ENCODE measurements around the gene KCNN3. TPM values are rescaled to one million over a fixed set of nuclear protein-coding genes. Genes with fewer than 3 reads are reported as not detected.

KCNN3 gene
- total RNA-seq, 1 donor from 2014 or later, result 0.20 TPM

DNA sequence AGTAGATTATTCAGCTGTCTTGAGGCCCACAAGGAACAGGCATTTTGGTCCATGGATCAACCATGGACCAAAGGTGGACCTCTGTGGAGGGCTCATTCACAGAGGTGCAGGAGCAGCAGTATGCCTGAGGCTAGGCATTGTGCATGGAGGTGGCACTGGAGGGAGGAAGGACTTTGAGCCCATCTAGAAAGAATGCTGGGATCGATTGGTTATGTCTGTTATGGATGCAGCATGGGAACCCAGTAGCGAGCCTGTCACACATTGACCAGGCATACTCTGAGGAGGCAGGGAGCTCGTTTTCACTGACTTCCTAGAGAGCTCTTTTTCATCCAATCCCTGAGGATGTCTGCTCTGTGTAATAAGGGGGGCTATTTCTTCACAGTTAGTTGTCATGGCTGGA lies 75.5 kb downstream of the KCNN3 start:
- DNase-seq (ENCODE audit: low read depth, low spot score), result no peak

DNA sequence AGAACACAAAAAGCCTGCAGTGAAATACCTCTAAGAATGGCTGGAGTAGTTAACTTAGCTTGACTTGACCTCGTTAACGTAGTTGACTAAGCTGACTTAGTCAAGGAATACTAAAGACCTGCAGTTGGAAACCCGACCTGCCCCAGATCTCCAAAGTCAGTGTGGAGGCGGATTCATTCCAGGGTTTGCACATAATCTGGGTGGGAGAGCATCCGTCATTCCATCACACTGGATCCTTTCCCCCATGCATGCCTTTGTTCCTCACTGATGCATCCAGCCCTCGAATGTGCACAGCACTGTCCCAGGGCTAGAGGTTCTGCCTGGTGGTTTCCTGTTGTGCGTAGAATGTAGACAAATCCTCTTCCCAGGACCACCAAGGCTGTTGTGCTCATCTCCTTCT lies 76.4 kb downstream of the KCNN3 start:
- no peak for DNase-seq (ENCODE audit: low read depth, low spot score)

DNA sequence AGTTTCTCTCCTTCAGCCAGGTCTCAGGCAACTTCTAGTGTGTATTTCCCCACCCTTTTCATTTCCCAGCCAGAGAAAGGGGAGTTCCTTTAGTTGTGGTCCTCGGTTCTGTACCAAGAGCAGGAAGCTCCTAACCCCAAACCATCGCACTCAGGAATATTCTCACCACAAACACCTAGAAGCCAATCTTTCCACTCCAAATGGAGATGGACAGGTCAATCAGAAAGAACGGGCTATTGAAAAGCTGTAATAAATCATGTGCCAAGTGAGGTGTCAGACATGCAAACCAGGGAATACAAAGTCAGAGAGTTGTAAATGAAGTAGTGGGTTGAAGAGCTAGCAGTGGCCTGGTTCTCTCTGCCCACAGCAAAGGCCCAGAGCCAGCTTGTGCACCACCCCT lies 77.2 kb downstream of the KCNN3 start:
- DNase-seq (ENCODE audit: low read depth, low spot score), result no peak

DNA sequence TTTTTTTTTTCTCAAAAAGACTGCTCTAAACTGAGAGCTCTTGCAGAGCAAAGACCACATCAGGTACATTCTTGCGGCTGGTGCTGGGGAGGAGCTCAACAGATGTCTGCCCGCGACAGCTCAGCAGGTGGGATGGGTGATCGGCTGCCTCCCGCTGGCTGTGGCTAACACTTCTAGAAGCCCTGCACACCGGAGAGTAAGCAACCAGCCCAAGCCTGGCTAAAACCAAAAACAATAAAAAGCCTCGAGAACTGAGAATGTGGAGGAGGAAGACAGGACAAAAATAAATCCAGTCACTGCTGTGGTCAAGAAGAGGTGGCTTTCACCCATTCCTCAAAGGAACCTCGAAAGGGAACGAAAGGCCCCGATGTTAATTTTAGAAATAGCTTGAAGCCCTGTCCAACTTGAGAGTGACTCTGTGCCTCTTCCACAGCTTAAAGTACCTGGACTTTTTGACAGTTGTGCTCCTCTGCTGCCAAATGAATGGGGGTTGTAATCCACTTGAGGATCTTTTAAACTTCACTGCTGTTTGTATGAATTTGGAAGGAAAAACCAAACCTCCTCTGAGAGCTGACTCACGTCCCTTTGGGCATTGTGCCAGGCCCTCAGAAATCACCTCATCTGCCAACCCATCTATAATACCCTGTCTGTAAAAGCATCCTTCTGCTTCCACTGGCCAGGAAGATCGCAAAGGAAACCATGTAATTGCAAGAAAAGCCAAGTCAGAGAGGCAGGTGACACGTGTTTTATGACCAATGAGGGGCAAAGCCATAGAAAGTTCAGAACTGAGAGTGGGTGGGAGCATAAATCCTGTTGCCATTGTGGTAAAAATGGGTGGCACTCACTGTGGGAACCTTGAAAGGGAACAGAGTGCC lies 78.6 kb downstream of the KCNN3 start:
- DNase-seq (ENCODE audit: low read depth, low spot score), result peak; percentile 32

DNA sequence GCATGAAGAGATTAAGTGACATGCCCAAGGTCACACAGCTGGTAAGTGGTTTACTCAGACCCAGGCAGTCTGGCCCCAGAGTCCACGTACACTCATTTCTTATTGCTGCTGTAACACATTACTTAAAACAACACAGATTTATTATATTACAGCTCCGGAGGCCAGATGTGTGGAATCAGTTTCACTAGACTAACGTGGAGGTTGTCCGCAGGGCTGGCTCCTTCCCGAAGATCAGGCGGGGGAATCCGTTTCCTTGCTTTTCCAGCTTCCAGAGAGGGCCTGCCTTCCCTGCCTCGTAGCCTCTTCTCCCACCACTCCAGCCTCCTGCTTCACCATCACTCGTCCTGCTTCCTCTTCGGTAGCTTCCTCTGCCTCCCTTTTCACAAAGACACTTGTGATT lies 81.2 kb downstream of the KCNN3 start:
- no peak for DNase-seq (ENCODE audit: low read depth, low spot score)

DNA sequence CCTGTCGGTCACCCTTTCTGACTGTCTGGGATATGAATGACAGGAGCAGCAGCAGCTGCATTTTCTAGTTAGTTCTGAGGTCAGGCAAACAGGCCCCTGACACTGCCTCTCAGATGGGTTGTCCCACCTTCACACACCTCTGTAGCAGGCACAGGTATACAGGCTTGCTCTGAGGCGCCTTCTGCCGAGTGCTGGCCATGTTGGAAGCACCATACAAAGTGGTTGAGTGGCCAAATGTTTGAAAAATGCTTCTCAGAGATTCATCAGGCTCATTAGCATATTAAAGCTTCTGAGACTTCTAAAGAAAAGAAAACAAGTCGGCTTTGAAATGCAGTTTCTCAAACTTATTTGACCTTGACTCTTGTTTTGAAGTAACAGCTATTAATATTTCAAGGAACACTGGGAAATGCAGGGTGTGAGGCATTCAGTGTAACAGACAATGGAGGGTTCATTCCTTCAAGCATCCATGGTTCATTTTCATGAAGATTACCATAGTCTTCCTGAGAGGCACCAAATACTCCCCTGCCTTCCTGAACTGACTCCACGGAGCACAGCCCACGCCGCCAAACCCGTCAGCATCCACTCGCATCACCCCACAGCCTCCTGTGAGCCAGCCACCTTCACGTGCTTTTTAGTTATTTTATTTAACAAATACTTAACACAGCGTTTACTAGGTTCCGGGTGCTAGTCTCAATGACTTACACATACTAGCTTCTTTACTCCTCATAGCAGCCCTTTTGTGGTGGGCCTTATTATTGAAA lies 81.8 kb downstream of the KCNN3 start:
- DNase-seq (ENCODE audit: low read depth, low spot score), result no peak

DNA sequence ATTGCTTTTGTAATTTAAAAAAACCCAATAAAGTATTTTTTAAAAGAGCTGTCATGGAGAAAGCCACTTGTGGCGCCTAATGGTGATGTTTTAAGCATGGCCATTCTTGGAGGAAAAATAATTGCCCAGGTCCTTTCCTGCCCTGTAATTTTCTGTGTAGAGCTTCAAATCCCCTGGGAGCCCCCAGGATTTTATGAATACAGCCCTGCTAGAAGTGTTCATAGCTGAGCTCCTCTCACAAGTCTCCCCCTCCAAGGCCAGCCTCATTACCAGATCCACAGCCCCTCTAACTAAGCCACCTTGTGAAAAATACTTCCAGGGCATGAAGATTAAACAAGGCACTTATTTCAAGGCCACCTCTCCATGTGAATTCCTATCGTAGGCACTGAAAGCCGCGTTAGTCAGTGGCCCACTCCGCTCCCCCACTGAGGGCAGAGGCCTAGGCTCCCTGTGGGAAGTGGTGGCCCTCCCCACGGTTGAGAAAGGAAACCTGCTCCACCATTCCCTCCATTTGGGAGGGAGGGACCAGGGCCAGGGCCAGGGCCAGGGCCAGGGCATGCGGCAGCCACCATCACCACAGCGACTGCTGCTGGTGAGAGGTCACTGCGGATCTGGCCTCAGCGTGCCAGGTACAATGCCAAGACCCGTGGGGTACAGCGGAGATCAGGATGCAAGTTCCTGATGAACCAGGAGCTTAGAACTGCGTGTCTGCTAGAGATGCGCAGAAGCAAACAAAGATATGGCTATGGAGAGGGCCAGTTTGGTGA lies 83.1 kb downstream of the KCNN3 start:
- DNase-seq (ENCODE audit: low read depth, low spot score), result no peak

DNA sequence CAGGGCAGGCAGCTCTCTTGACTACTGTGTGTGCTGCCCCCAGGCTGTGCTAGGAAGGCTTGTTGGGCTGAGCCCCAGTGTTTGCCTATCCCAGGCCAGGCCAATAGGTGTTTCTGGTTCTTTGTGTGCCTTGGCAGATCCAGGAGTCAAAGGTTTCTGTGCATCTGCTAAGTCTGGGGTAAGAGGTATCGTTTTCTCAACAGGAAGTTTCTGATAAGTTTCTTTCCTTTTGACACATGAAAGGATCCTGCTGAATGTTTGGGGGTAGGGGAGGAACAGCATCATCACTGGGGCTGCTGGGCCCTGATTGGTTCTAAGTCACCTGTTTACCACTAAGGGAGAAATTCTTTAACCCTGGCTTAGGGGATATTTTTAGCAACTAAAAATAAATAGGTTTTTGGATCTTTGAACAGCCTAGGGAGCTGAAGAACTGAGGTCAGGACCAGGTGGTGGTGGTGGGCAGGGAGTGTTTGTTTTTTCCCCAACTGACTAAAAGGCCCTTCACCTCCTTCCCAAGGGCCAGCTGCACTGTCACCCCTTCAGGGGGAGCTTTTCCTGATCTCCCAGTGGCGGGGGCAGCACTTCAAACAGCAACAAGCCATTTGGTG lies 85.1 kb downstream of the KCNN3 start:
- DNase-seq (ENCODE audit: low read depth, low spot score), result peak; percentile 93

DNA sequence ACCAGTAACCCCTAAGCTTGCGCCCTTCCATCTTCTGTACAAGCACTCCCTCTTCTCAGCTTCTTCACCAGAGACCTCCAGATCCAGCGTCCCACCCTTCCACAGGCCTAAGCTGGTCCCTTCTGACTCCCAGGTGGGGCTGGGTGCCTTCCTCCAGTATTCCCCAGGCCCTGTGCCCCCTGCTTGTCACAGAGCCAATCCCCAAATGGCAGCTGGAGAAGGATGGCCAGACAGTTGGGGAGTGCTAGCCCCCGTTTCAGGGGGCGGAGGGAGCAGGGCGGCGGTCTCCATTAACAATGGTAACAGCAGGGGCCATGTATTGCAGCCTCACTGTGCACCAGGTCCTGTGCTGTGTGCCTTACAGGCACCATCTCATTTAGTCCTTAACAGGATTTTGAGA lies 85.7 kb downstream of the KCNN3 start:
- no peak for DNase-seq (ENCODE audit: low read depth, low spot score)

DNA sequence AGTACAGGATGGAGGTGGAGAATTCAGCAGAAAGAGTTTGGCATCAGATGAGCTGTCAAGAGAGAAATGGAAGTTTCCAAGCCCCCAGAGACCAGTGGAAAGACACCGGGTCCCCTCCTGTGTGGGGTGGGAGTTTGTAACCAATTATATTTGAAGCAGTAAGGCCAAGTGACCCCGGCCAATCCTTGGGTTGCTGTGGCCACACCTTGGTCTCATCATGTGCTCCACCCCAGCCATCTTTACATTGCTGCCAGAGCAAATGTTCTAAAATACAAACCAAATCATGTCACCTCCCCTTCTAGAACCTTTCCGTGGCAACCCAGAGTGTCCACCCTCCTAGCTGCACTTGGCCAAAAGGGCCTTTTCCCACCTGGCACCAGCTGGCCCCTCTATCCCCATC lies 86.1 kb downstream of the KCNN3 start:
- DNase-seq (ENCODE audit: low read depth, low spot score), result no peak

DNA sequence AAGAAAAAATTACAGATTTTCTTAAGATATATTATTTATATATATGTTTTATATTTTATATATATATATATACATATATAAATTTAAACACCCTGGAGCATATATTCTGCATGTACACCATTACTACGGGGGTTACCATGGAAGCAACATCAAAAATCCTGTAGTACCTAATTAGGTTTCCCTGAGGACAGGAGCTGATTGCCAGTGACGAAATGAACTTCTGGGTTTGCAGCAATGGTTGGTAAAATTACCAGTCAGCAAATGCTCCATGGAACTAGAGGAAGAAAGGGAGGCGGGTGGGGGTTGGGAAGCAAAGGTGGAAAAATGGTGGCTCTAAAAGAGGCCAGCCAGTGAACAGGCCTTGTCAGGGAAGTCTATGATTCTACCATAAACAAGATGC lies 89.5 kb downstream of the KCNN3 start:
- no peak for DNase-seq (ENCODE audit: low read depth, low spot score)

DNA sequence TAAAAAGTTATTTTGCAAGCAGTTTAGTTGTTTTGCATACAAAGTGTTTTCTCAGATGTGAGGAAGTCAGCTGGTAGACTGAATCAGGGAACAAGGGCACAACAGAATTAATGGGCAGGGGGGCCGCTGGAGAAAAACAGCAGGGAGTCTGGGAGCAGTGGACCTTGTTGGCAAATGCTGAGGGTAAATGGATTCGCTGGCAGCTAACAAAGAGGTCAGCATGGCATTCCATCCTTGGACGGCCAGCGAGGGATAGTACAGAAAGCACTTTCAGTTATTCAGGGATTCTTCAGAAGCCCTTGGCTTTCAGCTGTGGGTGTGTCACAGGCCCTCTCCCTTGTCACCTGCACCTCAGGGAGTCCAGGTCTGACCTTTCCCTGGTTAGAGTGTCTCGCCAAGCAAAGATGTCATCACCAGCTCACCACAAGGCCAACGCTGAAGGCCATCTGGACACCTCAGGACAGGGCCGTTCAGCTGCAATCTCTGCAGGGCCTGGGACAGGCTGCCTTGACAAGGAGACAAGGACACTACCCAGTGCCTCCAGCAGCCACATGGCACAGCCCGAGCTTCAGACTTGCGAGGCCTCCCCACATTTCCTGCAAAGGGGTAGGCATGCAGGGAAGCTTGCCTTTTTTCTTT lies 90.4 kb downstream of the KCNN3 start:
- DNase-seq (ENCODE audit: low read depth, low spot score), result no peak

DNA sequence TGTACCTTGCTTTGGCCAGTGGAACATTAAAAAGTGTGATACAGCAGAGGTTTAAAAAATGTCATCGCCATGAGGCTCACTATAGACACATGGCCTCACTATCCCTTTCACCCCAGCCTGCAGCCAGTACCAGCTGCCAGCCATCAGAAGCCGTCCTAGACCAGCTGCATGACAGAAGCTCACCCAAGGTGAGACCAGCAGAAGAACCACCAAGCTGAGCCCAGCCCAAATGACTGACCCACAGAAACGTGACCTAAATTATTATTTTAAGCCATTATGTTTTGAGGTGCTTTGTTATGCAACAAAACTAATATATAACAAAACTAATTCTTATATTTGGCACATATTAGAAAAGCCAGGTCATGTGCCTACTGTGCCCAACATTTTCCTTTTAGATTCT lies 91.1 kb downstream of the KCNN3 start:
- no peak for DNase-seq (ENCODE audit: low read depth, low spot score)

DNA sequence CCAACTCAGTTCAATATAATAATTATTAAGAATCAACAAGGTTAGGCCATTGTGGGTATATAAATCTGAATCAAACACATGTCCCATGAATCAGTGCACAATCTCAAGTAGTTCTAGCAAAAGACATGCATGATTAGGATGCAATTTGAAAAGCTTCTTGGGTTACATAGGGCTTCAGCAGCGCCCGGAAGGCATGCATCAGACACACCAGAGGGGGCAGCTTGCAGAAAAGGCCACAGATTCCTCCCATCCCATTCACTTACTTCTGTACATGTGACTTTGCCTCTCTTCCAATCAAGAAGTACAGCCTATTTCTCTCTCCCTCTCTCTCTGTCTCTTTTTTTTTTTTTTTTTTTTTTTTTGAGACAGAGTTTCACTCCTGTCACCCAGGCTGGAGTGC lies 91.8 kb downstream of the KCNN3 start:
- no peak for DNase-seq (ENCODE audit: low read depth, low spot score)

DNA sequence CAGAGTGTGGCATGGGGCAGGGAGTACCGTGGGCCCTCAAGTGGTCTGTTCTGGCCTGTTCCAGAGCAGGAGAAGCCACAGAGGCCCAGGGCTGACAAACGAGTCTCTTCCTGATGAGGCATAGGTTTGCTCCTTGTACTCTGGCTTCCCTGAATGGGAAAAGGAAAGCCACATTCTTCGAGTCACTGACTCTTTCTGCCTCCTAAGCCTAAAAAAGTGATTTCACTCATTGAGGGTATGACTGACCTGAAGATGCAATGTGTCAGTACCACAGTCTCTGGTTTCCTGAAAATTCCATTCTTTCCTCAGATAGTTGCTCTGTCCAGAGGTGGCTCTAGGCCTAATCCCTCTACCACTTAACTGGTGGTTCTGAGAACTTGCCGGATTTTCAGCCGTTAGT lies 92.3 kb downstream of the KCNN3 start:
- DNase-seq (ENCODE audit: low read depth, low spot score), result no peak

DNA sequence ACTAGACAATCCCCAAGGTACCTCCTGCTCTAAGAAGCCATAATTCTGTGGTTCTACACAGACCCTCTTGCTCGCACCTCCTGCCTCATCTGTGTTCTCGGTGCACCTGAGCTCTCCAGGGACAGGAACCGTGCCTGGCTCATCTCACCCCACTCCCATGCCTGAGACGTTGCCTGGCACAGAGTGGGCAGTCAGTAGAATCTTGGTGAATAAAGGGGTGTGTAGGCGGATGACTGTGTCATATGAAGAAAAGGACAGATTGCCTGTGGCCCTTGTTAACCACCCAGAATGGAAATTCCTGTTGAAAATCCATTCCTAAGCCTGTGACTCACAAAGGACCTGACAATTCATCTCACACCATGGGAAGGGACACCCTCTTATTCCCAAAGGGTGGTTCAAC lies 92.9 kb downstream of the KCNN3 start:
- DNase-seq (ENCODE audit: low read depth, low spot score), result no peak

DNA sequence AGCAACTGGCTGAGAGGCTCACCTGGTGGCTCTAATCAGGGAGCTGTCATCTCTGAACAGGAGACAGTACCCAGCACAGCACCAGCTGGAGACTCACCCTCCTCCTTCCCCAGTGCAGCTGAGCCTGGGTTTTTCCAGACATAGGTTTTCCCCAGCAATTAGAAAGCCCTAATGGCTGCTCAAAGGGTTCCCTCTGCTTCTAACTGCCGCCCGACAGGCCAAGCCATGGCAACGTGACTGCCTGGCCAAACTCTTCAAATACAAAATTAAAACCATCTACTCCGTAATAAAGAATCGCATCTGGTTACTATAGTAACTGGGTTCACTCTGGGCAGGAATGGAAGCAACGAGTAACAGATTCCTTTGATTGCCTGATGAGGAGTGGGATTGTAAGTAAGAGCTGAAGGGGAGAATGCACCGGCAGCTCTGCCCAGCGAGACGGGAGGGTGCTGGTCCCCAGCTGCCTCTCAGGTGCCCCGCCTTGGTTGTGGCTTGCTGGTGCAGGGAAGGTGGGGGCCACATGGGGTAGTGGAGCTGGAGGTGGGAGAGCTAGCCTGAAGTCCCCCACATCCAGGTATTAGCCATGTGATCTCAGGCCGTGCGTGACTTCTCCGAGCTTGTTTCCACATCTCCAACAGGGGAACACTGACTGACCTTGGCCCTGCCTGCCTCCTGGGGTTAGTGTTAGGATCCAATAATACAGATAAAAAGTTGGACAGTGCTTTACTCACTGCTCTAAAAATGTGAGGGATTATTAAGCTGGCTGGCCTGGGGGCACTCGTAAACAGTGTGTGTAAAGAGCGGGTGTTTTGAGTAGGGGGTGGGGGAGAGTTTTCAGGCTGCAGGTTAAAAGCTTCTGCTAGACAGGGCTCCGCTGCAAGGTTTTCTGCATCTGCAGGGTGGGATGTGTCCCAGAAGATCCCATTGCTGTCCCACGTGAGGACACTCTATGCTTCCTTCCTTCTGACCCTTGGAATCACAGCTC lies 94.2 kb downstream of the KCNN3 start:
- DNase-seq (ENCODE audit: low read depth, low spot score), result no peak

DNA sequence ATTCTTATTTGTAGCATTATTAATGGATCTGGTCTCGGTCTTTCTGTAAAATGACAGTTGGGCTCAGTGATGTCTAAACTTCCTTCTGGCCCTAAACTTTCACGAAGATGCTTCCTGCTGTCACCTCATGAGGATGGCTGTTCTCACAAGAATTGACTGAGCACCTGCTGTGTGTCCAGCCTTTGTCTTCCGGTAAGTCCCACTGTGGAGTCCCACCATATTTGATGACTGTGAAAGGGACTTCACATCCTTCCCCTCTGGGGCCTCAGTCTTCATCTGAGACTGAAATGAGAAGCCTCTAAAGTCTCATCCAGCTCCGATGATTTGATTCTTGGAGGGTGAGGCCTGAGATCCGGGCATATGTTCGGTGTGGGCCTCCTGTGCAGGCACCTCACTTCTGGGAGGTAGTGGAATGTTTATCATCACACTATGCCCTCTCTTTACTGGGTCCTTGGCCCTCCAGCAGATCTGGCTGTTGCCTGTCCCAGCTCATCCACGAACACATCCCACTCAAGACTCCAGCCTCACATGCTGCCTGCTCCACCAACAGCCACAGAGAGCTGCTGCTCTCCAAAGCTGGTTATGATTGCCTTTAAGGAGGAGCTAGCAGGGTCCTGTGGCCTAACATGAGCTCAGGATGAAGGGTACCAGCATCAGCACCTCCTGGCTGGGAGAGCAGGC lies 95.8 kb downstream of the KCNN3 start:
- no peak for DNase-seq (ENCODE audit: low read depth, low spot score)

DNA sequence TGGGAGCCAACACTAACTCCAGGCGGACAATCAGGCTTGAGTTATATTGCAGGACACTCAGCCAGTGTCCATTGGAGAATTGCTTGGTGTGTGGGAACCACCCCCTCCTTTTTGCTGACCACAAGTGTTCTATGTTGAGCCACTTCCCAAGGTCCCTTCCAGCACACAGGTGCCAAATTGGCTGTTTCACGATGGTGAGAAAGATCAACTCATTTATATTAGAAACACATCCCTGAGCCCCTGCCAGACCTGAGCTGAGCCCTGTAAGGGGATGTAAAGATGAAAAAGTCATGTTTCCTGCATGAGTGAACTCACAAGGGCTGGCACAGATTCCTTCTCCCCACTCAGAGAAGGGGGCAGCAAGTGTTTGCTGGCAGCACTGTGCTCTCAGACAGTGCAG lies 96.5 kb downstream of the KCNN3 start:
- no peak for DNase-seq (ENCODE audit: low read depth, low spot score)

Data from pulmonary artery endothelial cell (primary cell).